ENCODE results near the gene CACNA2D2. TPM values are rescaled to one million over a fixed set of nuclear protein-coding genes. Genes with fewer than 3 reads are reported as not detected.

Gene CACNA2D2
- total and polyA plus RNA-seq, 2 of the 4 experiments (the other 2 are of a cell fraction), result 0.15 TPM; not detected in 1

DNA sequence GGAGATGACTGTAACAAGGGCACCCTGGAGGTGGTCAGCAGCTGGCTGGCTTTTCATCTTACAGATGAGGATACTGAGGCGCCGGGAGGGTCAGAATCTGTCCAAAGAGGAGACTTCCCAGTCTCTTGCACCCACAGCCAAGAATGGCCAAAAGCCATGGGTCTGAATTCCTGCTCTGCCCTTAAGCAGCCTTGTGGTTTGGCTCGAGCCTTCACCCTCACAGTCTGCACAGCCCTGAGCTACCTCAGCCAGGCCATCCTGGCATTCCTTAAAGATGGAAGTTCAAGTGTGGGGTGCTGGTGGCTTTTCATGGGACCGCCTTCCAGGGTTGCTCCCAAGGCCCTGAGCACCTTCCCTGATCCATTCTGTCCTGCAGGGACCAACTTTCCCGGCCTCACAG, 59.2 kb downstream of the CACNA2D2 start:
- DNase-seq (no peak), ATAC-seq (ENCODE audit: low read depth) (peak; percentile 54)
- Histone ChIP-seq H4K8ac (ENCODE audit: low read depth in 2 of 2, low read length in 2 of 2) (no peak overlapping the region), H3K36me3 (ENCODE audit: control insufficient read depth, insufficient read depth, low read length) (no peaks in the 10 kb centered on the region), H2BK20ac (ENCODE audit: low read depth, low read length) (no peak overlapping the region), H4K5ac (ENCODE audit: low read depth, low read length) (no peak overlapping the region), H2AK5ac (ENCODE audit: low read depth, low read length) (no peak overlapping the region), H3K14ac (replicated peaks; ENCODE audit: low read depth, low read length) (no peak overlapping the region), H3K4me3 (ENCODE audit: insufficient read depth, low read depth, low read length) (no peak overlapping the region), H2BK5ac (ENCODE audit: low read depth, low read length, poor library complexity, severe bottlenecking) (no peak overlapping the region), H3K27ac (ENCODE audit: insufficient read depth, low read length) (no peak overlapping the region), H3K79me1 (ENCODE audit: low read depth in 1 of 2, low read length in 2 of 2) (no peaks in the 10 kb centered on the region), H3K56ac (ENCODE audit: extremely low read depth, insufficient read depth, low read length) (no peak overlapping the region), H3K18ac (ENCODE audit: low read depth, low read length) (no peak overlapping the region), H3K9ac (ENCODE audit: low read depth, low read length) (no peak overlapping the region), H4K91ac (ENCODE audit: insufficient read depth, low read depth, low read length) (no peak overlapping the region), H4K20me1 (ENCODE audit: insufficient read depth, low read length) (no peaks in the 10 kb centered on the region), H2AK9ac (replicated peaks; ENCODE audit: low read depth, low read length, poor library complexity) (no peak overlapping the region), H2BK120ac (ENCODE audit: low read depth, low read length) (no peak overlapping the region), H2AFZ (replicated peaks; ENCODE audit: low read length, poor library complexity) (no peak overlapping the region), H2BK15ac (ENCODE audit: low read depth, low read length) (no peak overlapping the region), H3K4me2 (ENCODE audit: low read depth, low read length) (no peak overlapping the region), H3K4ac (ENCODE audit: low read depth, low read length) (no peak overlapping the region), H3K9me1 (ENCODE audit: insufficient read depth, low read length) (no peaks in the 10 kb centered on the region), H3K23ac (ENCODE audit: low read depth, low read length) (no peak overlapping the region), H3K9me3 (ENCODE audit: control insufficient read depth, insufficient read depth, low read length) (no peaks in the 10 kb centered on the region), H3K27me3 (ENCODE audit: control insufficient read depth, insufficient read depth, low read length) (peaks cover 80% of the 10 kb centered on the region), H3K4me1 (ENCODE audit: control insufficient read depth, insufficient read depth, low read length) (no peaks in the 10 kb centered on the region)
- CTCF ChIA-PET, result no interaction called here
- POLR2A ChIA-PET (ENCODE audit: unreplicated experiment), result no interaction called here
- no peak for TF ChIP-seq MXI1 (IDR thresholded peaks at IDR 0.05; ENCODE audit: borderline replicate concordance, low read depth, low read length)
- BruUV-seq (replicated peaks), result no TSS peak
- no CpG with 5 or more reads among the region's 5 CpGs for WGBS, 2 experiments (ENCODE audit: extremely low coverage in 2 of 2, insufficient read length in 1 of 2)
- dilution Hi-C loops (cut with HindIII; ENCODE audit: low sequenced_read_pairs, unreplicated experiment) (no loop called here), in situ Hi-C loops (cut with MboI; ENCODE audit: low sequenced_read_pairs) (no loop called here), intact Hi-C loops (cut with micrococcal nuclease) (no loop called here)
